Left renal cortex interstitium (tissue), 4 donors: ENCODE measurements around the gene WDR7. TPM values are rescaled to one million over a fixed set of nuclear protein-coding genes. Genes with fewer than 3 reads are reported as not detected.
"Not testable (repeated sequence)": the region's sequence is repeated elsewhere in the genome, so short reads cannot be mapped to it uniquely, and the experiment has no call there.

ENCODE experiments used
- DNase-seq, 4 donors: peaks; one replicate each; pipeline ENCODE4 v3.0.0-alpha.2; 2013; ENCODE audit warnings: low read depth in 4 of 4, low spot score in 2 of 4, missing footprints in 1 of 4
- polyA plus RNA-seq, 4 donors: library from polyadenylated mRNA; unstranded; fragments of 120-200 nt; gene quantifications; one replicate each; pipeline ENCODE4 v1.2.1, GENCODE V29; 2013; ENCODE audit not compliant: insufficient read length in 4 of 4

Gene WDR7
- polyA plus RNA-seq, 4 donors = 10.4 to 13.0 (median 11.5) TPM

DNA sequence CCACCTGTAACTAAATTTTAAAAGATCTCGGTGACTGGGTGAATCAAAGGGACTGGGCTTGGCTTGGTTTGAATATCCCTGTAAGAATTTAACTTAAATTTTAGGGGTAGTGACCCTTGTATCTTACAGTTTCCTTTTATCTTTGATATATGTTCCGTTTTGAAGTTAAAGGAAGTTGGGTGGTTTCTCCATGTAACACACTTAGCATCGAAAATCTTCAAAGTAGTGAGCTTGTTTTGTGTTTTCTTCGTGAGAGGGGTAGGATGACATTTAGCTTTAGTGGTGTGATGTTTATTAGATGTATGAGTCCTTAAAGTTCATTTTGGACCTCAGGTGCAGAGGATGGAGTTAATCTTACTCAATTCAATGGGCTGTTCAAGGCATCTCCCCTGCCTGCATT, 1.6 kb downstream of the WDR7 start:
- no peak for DNase-seq

DNA sequence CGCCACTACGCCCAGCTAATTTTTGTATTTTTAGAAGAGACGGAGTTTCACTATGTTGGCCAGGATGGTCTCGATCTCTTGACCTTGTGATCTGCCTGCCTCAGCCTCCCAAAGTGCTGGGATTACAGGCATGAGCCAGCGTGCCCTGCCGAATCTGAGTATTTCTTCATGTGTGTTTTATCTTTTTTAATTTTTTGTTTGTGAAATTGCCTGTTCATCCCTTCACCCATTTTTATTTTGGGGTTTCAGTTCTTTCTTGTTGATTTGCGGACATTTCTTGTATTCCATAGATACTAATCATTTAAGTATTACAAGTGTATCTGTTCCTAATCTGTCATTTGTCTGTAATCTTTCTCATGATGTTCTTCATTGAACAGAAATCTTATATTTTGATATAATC, 3.1 kb downstream of the WDR7 start:
- not testable (repeated sequence) for DNase-seq

DNA sequence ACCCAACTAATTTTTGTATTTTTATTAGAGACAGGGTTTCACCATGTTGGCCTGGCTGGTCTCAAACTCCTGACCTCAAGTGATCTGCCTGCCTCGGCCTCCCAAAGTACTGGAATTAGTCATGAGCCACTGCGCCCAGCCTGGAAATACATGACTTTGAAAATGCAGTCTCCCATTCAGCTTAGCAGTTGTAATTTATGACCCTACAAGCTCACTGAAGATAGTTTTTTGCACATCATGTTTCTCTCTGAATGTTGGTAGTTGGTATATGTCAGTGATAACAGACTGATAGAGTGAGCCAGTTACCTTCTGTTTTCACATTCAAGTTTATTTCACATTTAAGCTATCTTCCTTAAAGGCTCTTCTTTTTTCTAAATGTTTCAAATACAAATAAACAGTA, 7.1 kb downstream of the WDR7 start:
- DNase-seq = no peak

- DNase-seq = no peak
Observed at GRCh38 chr18:56659111-56659510, 8.0 kb downstream of the WDR7 start.

GRCh38 chr18:56660655-56661054, 9.5 kb downstream of the WDR7 start:
- DNase-seq = no peak

DNA sequence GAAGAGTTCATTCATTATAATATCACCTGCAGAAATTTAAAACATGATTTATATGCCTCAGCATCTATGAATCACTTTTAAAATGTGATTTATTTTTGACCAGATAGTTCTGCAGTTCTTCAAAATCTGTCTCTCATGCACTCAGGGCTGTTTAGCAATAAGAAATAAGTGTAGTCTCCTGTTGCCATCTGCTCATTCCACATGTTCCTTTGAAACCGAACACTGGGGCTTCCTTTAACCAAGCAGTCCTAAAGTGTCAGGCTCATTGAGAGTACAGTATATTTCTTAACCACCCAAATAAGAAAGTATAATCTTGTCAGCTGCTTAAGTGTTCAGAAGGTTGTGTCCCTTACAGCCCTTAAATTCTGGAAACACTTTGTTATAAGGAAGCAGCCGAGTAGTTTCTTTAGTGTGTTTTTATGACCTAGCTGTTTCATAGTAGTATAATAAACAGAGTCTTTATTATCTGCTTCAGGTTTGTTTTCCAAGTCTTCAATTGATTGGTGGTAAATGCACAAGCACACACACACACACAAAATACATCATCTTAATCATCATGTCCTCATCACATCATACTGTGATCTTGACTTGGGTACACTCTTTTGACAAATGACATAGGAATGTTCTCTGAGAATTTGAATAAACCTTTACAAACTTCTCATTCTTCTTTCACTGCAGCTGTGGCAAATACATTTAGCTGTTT, 10.4 kb downstream of the WDR7 start:
- no peak for DNase-seq

- no peak for DNase-seq
Observed at GRCh38 chr18:56662063-56662408, 10.9 kb downstream of the WDR7 start.

GRCh38 chr18:56662502-56662901, 11.3 kb downstream of the WDR7 start:
- no peak for DNase-seq

- DNase-seq = no peak
Observed at GRCh38 chr18:56662902-56663301, 11.7 kb downstream of the WDR7 start.

- no peak for DNase-seq
Observed at GRCh38 chr18:56672391-56672790, 21.2 kb downstream of the WDR7 start.

- no peak for DNase-seq
Observed at GRCh38 chr18:56672981-56673380, 21.8 kb downstream of the WDR7 start.

GRCh38 chr18:56676639-56677038, 25.5 kb downstream of the WDR7 start:
- DNase-seq = no peak

- no peak for DNase-seq
Observed at GRCh38 chr18:56678836-56679565, 27.8 kb downstream of the WDR7 start.

GRCh38 chr18:56684277-56684676, 33.1 kb downstream of the WDR7 start:
- DNase-seq = no peak

- no peak for DNase-seq
Observed at GRCh38 chr18:56691530-56691929, 40.4 kb downstream of the WDR7 start.

GRCh38 chr18:56696966-56697365, 45.8 kb downstream of the WDR7 start:
- no peak for DNase-seq

- DNase-seq = no peak
Observed at GRCh38 chr18:56702946-56703345, 51.8 kb downstream of the WDR7 start.

DNA sequence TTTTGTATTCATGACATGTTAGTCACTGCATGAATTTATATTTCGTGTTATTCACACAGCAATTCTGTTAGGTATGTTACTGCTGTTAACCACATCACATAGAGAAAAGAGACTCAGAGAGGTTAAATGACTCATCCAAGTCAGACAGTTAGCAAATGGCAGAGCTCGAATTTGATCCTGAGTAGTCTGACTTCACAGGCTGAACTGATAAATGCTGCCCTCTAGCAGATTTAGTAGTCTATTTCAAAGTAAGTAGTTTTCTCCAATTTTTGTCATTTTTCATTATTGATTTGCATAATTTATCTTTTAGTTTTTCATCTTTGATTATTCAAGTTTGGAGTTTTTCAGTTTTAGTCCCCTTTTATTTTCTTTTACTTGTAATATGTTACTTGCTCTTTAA, 58.3 kb downstream of the WDR7 start:
- no peak for DNase-seq

- DNase-seq = no peak
Observed at GRCh38 chr18:56711708-56712445, 60.7 kb downstream of the WDR7 start.

DNA sequence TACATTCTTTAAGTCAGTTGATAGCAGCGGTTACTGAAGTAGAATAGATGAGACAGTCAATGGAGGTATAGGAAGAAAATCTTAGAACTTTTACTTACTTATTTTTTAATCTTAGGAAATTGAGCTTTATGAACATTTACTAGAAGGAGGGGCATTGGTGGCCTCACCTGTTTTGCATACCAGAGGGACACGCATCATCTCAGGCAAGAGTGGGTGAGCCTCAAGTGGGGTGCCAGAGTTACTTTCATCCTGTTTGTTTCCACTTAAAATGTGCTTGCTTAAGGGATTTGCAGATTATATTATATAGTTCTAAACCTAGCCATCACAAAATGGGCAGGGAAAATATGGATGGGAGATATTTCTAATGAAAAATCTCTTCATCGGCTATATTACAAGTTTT, 61.6 kb downstream of the WDR7 start:
- DNase-seq = no peak

- no peak for DNase-seq
Observed at GRCh38 chr18:56715121-56715520, 64.0 kb downstream of the WDR7 start.

DNA sequence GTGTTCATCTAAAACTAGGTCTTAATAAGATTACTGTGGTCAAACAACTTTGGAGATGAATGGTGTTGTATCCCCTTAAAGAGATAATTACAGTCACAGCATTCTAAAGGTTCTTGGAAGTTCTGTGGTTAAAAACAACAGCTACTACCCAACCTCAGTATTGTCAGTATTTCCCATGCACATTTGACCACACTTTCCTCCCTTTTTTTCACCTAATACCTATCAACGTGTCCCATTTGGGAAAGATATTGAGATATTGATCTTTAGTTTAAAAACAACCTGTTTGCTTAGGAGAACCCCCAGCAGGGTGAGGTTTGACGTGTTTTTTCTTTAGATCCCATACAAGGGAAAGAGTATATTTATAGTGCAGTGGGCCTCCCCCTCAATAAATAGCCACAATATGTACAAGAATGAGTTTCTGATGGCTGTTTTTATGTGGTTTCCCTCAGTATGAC, 65.6 kb downstream of the WDR7 start:
- DNase-seq = no peak
